ENCODE results near the gene CBX6. TPM values are rescaled to one million over a fixed set of nuclear protein-coding genes. Genes with fewer than 3 reads are reported as not detected.

Gene CBX6
- total RNA-seq, 1 experiment from 2014 or later = 31.4 TPM

DNA sequence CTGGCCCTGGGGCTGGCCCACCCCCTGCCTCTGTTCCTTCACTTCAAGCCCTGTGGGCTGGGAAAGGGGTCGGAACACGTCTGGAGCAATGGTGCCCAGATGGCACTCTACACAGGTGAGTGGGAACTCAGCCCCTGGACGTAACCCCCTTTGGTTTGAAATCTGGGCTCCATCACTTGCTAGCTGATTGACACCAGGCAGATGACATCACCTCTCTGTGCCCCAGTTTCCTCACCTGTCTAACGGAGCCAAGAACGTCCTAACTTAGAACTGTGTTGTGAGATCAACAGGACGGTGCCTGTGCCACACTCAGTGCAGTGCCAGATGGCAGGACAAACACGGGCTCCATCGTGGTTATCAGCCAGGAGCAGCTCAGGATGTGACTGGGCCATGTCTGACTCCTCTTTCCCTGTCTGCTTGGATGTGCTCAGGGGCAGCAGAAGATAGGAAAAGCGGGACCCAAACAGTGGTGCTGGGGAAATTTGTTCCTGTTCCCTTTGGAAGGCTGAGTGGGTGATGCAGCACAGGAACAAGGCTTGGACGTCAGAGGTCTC, 52.6 kb downstream of the CBX6 start:
- H3K14ac ChIP-seq (ENCODE audit: insufficient read depth, low read length) = no peak overlapping the region
- no peaks in the 10 kb centered on the region for H3K9me3 ChIP-seq (ENCODE audit: control insufficient read depth, low read depth, low read length)
- DNase-seq = no peak
- H3T11ph ChIP-seq (ENCODE audit: low read length) = no peak overlapping the region
- Mint-ChIP-seq H3K36me3 (ENCODE audit: insufficient read depth in 1 of 3, low read depth in 3 of 3) (no peaks in the 10 kb centered on the region), H3K27me3 (ENCODE audit: low read depth) (peaks cover 40% of the 10 kb centered on the region), H3K9me3 (no peaks in the 10 kb centered on the region), H3K4me1 (peaks cover 6 to 19% of the 10 kb centered on the region in 2 experiments; a peak in 3 of 4 replicates), H3K4me3 (no peak overlapping the region), H3K27ac (no peak overlapping the region)
- no peak overlapping the region for H2BK20ac ChIP-seq (ENCODE audit: low read depth, low read length, poor library complexity, severe bottlenecking)
- no peak overlapping the region for H2AFZ ChIP-seq (ENCODE audit: low read length)
- H3K27me3 ChIP-seq (ENCODE audit: insufficient read depth, low read length) = no peaks in the 10 kb centered on the region
- no peak overlapping the region for H3K4ac ChIP-seq (ENCODE audit: low read depth, low read length)
- no peak overlapping the region for H2BK12ac ChIP-seq (ENCODE audit: insufficient read length, low read depth, low read length)
- no peaks in the 10 kb centered on the region for H3K79me1 ChIP-seq (ENCODE audit: insufficient read depth, low read depth, low read length, poor library complexity, severe bottlenecking)
- H2BK15ac ChIP-seq (ENCODE audit: low read depth, low read length) = no peak overlapping the region
- no peak overlapping the region for H3K27ac ChIP-seq (ENCODE audit: insufficient read length, low read depth, low read length)
- no peaks in the 10 kb centered on the region for H3K4me1 ChIP-seq (ENCODE audit: insufficient read depth, low read length)
- no peaks in the 10 kb centered on the region for H3K79me2 ChIP-seq (ENCODE audit: insufficient read depth, low read length)
- H4K5ac ChIP-seq (ENCODE audit: insufficient read length, low read depth, low read length) = no peak overlapping the region
- no peak overlapping the region for H3K9ac ChIP-seq (ENCODE audit: extremely low read depth, insufficient read length, low read length)
- H3K4me2 ChIP-seq (ENCODE audit: insufficient read depth, insufficient read length, low read length) = no peak overlapping the region
- no CpG with 5 or more reads among the region's 10 CpGs for WGBS (ENCODE audit: extremely low coverage, insufficient read length, low lambda C conversion rate)
- H4K20me1 ChIP-seq (ENCODE audit: control insufficient read depth, insufficient read depth, insufficient read length) = no peaks in the 10 kb centered on the region
- H3K23ac ChIP-seq (ENCODE audit: insufficient read length, low read depth, low read length) = no peak overlapping the region
- no peaks in the 10 kb centered on the region for H3K23me2 ChIP-seq (ENCODE audit: insufficient read length, low read depth, low read length, poor library complexity, severe bottlenecking)
- no peak overlapping the region for H2AK5ac ChIP-seq (ENCODE audit: insufficient read length, low read length)
- no peak overlapping the region for H3K56ac ChIP-seq (ENCODE audit: insufficient read length, low read depth, low read length)
- TF ChIP-seq, protein P1, sequence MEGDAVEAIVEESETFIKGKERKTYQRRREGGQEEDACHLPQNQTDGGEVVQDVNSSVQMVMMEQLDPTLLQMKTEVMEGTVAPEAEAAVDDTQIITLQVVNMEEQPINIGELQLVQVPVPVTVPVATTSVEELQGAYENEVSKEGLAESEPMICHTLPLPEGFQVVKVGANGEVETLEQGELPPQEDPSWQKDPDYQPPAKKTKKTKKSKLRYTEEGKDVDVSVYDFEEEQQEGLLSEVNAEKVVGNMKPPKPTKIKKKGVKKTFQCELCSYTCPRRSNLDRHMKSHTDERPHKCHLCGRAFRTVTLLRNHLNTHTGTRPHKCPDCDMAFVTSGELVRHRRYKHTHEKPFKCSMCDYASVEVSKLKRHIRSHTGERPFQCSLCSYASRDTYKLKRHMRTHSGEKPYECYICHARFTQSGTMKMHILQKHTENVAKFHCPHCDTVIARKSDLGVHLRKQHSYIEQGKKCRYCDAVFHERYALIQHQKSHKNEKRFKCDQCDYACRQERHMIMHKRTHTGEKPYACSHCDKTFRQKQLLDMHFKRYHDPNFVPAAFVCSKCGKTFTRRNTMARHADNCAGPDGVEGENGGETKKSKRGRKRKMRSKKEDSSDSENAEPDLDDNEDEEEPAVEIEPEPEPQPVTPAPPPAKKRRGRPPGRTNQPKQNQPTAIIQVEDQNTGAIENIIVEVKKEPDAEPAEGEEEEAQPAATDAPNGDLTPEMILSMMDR (conservative IDR thresholded peaks at IDR 0.05) = no peak
- H2BK120ac ChIP-seq (ENCODE audit: low read depth, low read length, poor library complexity, severe bottlenecking) = no peak overlapping the region
- no peak overlapping the region for H4K8ac ChIP-seq (replicated peaks; ENCODE audit: insufficient read length, low read depth, low read length)
- no peak overlapping the region for H2BK5ac ChIP-seq (ENCODE audit: insufficient read length, low read length)
- H3K18ac ChIP-seq (ENCODE audit: insufficient read length, low read depth, low read length) = no peak overlapping the region
- no peak overlapping the region for H4K91ac ChIP-seq (ENCODE audit: insufficient read length, low read depth, low read length)
